DOHH2 (cell line): ENCODE measurements around the gene RAB40C.

Experiments used
- EZH2phosphoT487 ChIP-seq: fragments of 200-600 bp; sonication (generic); IDR thresholded peaks from 2 replicates; pipeline ENCODE4 v1.6.1; 2017; ENCODE audit warnings: borderline replicate concordance, mild to moderate bottlenecking, antibody characterized with exemption, low read length, moderate library complexity, mixed read lengths
- TF ChIP-seq, protein P1 (sequence below): fragments of 200-600 bp; sonication (generic); IDR thresholded peaks from one replicate; pipeline ENCODE4 v1.5.1; 2014; ENCODE audit warnings: antibody characterized with exemption, mild to moderate bottlenecking, low read depth, low read length; ENCODE audit not compliant: poor library complexity, severe bottlenecking

DNA sequence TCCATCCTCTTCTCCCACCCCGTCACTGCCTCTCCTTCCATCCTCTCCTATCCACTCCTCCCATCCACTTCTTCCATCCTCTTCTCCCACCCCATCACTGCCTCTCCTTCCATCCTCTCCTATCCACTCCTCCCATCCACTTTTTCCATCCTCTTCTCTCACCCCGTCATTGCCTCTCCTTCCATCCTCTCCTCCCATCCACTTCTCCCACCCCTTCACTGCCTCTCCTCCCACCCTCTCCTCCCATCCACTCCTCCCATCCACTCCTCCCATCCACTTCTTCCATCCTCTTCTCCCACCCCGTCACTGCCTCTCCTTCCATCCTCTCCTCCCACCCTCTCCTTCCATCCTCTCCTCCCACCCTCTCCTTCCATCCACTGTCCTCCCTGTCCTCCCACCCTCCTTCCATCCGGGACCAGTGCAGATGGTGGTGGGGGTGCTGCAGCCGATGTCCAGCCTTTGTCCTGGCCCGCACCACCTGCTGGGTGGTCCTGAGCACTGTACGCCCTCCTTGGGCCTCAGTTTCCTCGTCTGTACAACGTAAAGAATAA is 42.0 kb downstream of the RAB40C start:
- TF ChIP-seq, protein P1, sequence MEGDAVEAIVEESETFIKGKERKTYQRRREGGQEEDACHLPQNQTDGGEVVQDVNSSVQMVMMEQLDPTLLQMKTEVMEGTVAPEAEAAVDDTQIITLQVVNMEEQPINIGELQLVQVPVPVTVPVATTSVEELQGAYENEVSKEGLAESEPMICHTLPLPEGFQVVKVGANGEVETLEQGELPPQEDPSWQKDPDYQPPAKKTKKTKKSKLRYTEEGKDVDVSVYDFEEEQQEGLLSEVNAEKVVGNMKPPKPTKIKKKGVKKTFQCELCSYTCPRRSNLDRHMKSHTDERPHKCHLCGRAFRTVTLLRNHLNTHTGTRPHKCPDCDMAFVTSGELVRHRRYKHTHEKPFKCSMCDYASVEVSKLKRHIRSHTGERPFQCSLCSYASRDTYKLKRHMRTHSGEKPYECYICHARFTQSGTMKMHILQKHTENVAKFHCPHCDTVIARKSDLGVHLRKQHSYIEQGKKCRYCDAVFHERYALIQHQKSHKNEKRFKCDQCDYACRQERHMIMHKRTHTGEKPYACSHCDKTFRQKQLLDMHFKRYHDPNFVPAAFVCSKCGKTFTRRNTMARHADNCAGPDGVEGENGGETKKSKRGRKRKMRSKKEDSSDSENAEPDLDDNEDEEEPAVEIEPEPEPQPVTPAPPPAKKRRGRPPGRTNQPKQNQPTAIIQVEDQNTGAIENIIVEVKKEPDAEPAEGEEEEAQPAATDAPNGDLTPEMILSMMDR, result no peak
- no peak for TF ChIP-seq EZH2phosphoT487
